Osteocyte (in vitro differentiated cells): ENCODE measurements around the gene KCNT1. TPM values are rescaled to one million over a fixed set of nuclear protein-coding genes. Genes with fewer than 3 reads are reported as not detected.

Experiments used
- DNase-seq: peaks from one replicate; pipeline ENCODE4 v3.0.0; 2021; ENCODE audit warnings: mixed read lengths; ENCODE audit not compliant: unreplicated experiment; ENCODE audit errors: extremely low spot score
- H3K27ac Mint-ChIP-seq: one replicate; pipeline ENCODE4 v1.8.0; 2021; ENCODE audit warnings: mild to moderate bottlenecking, mixed read lengths; ENCODE audit not compliant: unreplicated experiment
- H3K27me3 Mint-ChIP-seq: one replicate; pipeline ENCODE4 v1.8.0; 2021; ENCODE audit warnings: mixed read lengths; ENCODE audit not compliant: unreplicated experiment
- H3K36me3 Mint-ChIP-seq: one replicate; pipeline ENCODE4 v1.8.0; 2021; ENCODE audit warnings: mixed read lengths; ENCODE audit not compliant: unreplicated experiment
- H3K4me1 Mint-ChIP-seq: one replicate; pipeline ENCODE4 v1.8.0; 2021; ENCODE audit warnings: mixed read lengths; ENCODE audit not compliant: unreplicated experiment
- H3K4me3 Mint-ChIP-seq: one replicate; pipeline ENCODE4 v1.8.0; 2021; ENCODE audit warnings: mild to moderate bottlenecking, moderate library complexity, mixed read lengths; ENCODE audit not compliant: unreplicated experiment
- H3K9me3 Mint-ChIP-seq: one replicate; pipeline ENCODE4 v1.8.0; 2021; ENCODE audit warnings: mixed read lengths; ENCODE audit not compliant: unreplicated experiment
- total RNA-seq: library from RNA; stranded (reverse); gene quantifications from 2 replicates; pipeline ENCODE4 v1.2.1, GENCODE V29; 2021
- TF ChIP-seq, protein P1 (sequence below): fragments of 200-600 bp; sonication (generic); IDR thresholded peaks from 2 replicates; pipeline ENCODE4 v1.5.0; 2021; ENCODE audit warnings: antibody characterized with exemption, mild to moderate bottlenecking, moderate library complexity

The KCNT1 gene
- total RNA-seq, 1 donor from 2014 or later: not detected

DNA sequence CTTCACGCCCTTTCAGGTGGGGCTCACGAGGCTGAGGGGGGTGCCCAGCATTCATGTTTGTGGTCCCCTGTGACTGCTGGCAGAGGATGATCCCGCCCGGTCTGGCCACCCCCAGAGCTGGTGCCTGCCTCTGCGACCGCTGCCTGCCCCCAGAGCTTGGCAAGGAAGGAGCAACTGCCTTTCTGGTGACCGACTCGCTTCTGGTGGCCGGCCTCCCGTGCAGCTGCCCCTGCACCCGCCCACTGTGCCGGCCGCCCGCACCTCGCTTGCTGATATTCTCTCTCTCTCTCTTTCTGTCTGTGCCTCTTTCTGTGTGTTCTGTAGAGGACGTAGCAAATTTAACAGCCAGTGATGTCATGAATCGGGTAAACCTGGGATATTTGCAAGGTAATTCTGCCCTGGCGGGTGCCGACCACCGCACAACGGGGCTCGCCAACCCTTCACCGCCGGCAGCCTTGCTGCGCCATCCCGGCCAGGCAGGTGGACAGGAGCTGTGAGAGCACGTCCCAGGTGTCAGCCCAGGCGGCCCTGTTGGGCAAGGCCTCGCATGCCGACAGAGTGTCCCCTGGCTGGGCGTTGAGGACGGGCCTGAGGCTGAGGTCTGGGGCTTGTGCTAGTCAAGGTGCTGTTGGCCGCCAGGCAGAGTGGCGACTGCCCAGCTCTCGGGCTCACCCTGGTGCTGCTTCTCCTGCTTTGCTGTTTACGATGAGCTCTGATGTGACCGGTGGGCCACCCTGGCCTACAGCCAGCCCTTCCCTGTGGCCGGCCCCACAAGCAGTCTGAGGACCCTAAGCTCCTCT is 86.0 kb downstream of the KCNT1 start:
- H3K36me3 Mint-ChIP-seq: no peaks in the 10 kb centered on the region
- no peaks in the 10 kb centered on the region for H3K27me3 Mint-ChIP-seq
- TF ChIP-seq, protein P1, sequence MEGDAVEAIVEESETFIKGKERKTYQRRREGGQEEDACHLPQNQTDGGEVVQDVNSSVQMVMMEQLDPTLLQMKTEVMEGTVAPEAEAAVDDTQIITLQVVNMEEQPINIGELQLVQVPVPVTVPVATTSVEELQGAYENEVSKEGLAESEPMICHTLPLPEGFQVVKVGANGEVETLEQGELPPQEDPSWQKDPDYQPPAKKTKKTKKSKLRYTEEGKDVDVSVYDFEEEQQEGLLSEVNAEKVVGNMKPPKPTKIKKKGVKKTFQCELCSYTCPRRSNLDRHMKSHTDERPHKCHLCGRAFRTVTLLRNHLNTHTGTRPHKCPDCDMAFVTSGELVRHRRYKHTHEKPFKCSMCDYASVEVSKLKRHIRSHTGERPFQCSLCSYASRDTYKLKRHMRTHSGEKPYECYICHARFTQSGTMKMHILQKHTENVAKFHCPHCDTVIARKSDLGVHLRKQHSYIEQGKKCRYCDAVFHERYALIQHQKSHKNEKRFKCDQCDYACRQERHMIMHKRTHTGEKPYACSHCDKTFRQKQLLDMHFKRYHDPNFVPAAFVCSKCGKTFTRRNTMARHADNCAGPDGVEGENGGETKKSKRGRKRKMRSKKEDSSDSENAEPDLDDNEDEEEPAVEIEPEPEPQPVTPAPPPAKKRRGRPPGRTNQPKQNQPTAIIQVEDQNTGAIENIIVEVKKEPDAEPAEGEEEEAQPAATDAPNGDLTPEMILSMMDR: no peak
- H3K4me1 Mint-ChIP-seq: no peaks in the 10 kb centered on the region
- no peak overlapping the region for H3K4me3 Mint-ChIP-seq
- H3K9me3 Mint-ChIP-seq: no peaks in the 10 kb centered on the region
- no peak for DNase-seq
- H3K27ac Mint-ChIP-seq: no peak overlapping the region

DNA sequence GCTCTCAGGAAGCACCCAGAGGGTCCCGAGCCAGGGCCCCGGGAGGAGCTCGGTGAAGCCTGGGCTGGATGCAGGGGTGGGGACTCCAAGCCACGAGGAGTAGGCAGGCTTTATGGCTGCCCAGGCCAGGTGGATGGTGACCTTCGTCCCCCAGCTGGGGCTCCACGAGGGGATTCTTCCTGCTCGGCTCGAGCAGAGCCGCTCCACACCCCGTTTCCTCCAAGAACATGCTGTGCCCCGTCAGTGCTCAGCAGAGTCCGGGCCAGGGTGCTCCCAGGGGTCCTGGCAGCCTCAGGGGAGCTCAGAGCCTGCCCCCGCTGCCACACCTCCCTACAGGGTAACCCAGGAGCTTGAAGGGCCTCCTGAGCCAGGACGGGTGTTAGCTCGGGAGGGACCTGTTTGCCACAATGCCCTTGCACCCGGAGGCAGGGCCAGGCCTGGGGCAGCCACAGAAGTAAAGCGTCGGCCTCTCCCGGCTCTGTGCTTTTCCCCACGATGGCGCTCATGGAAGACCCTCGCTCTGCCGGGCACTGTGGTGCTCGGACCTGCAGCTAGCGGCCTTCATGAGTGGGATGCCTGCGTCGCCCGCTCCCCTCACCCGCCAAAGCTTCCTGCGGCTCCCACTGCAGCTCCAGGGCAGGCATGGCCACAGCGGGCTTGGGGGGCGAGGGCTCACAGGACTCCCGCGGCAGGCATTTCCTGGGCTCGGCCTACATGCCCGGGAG is 86.8 kb downstream of the KCNT1 start:
- Mint-ChIP-seq H3K4me3 (no peak overlapping the region), H3K27me3 (no peaks in the 10 kb centered on the region), H3K27ac (no peak overlapping the region), H3K4me1 (no peaks in the 10 kb centered on the region), H3K9me3 (no peaks in the 10 kb centered on the region), H3K36me3 (no peaks in the 10 kb centered on the region)
- TF ChIP-seq, protein P1: no peak
- DNase-seq: no peak

DNA sequence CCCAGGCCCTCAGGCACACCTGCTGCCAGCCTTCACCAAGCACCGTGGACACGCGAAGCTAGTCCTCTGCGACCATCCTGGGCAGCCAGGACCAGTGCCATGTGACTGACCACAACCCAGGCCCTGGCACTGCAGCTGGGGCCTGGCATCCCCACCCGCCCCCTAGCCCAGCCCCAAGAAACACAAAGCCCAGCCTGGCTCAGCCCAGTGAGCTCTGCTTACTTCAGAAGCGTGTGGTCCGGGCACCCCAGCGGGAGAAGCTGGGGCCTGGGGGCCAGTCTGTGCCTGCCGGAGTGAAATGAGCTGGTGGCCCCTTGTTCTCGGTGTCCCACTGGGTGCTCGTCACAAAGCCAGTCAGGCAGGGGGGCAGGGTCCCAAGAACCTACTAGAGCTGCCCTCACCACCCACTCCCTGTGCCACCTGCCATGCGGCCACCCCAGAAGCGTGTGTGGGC is 87.9 kb downstream of the KCNT1 start:
- Mint-ChIP-seq H3K36me3 (no peaks in the 10 kb centered on the region), H3K9me3 (no peaks in the 10 kb centered on the region), H3K27ac (no peak overlapping the region), H3K27me3 (no peaks in the 10 kb centered on the region), H3K4me3 (no peak overlapping the region), H3K4me1 (no peaks in the 10 kb centered on the region)
- TF ChIP-seq, protein P1: no peak
- no peak for DNase-seq

DNA sequence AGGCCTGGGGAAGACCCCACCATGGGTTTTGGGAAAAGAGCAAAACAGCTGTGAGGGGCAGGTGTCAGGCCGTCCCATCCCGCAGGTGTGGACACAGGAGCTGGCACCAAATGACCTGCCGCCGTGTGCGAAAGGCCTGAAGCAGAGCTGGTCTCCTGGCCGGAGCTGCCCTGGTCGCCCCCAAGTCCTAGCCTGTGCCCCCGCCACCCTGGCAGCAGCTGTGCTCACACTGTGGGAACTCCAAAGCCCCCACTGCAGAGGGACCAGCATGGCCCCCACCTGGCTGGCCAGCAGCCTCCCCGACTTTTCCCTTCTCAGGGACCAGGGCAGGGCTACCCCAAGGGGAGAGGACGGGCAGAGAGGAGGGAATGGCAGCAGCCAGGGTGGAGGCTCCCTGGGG is 88.4 kb downstream of the KCNT1 start:
- H3K9me3 Mint-ChIP-seq: no peaks in the 10 kb centered on the region
- TF ChIP-seq, protein P1: no peak
- H3K4me1 Mint-ChIP-seq: no peaks in the 10 kb centered on the region
- no peak overlapping the region for H3K27ac Mint-ChIP-seq
- DNase-seq: no peak
- H3K36me3 Mint-ChIP-seq: no peaks in the 10 kb centered on the region
- no peak overlapping the region for H3K4me3 Mint-ChIP-seq
- H3K27me3 Mint-ChIP-seq: no peaks in the 10 kb centered on the region

DNA sequence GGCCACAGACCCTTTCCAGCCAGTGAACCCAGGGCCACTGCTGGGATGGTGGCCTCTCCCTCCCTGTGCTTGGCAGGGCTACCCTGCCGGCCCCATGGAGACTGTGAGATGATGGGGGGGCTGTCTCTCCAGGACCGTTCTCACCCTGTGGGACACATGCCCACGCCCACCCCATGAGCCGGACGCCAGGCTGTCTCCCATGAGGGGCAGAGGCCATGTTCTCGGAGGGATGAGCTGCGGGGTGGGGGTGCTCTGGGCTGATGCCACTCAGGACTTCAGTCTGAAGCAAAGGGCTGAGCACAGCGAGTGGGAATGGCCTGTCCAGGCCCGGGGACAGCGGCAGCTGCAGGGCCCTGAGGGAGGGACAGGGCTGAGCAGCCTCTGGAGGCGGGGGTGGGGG is 88.9 kb downstream of the KCNT1 start:
- H3K27ac Mint-ChIP-seq: no peak overlapping the region
- TF ChIP-seq, protein P1: no peak
- H3K4me1 Mint-ChIP-seq: no peaks in the 10 kb centered on the region
- H3K36me3 Mint-ChIP-seq: no peaks in the 10 kb centered on the region
- H3K9me3 Mint-ChIP-seq: no peaks in the 10 kb centered on the region
- no peak overlapping the region for H3K4me3 Mint-ChIP-seq
- no peaks in the 10 kb centered on the region for H3K27me3 Mint-ChIP-seq
- no peak for DNase-seq
